GM06990 (cell line): ENCODE results near the gene STARD8.

Experiments used
- DNase-seq: peaks from one replicate; pipeline ENCODE4 v3.0.0-alpha.2; 2011; ENCODE audit not compliant: insufficient read length; ENCODE audit errors: extremely low read depth
- H3K27me3 ChIP-seq: replicated peaks from 2 replicates; pipeline ENCODE4 v1.6.0; 2011; ENCODE audit warnings: low read length; ENCODE audit not compliant: control insufficient read depth, insufficient read depth
- H3K36me3 ChIP-seq: 2 replicates; pipeline ENCODE4 v1.5.1; 2011; ENCODE audit warnings: low read length; ENCODE audit not compliant: control insufficient read depth, insufficient read depth
- H3K4me3 ChIP-seq: replicated peaks from 2 replicates; pipeline ENCODE4 v1.5.1; 2011; ENCODE audit warnings: low read depth, mild to moderate bottlenecking, control low read depth, low read length
- TF ChIP-seq, protein P1 (sequence below): IDR thresholded peaks from 2 replicates; pipeline ENCODE4 v1.5.1; 2011; ENCODE audit warnings: low read length, control low read depth, mild to moderate bottlenecking, inconsistent platforms; ENCODE audit not compliant: insufficient read depth, poor library complexity, severe bottlenecking

The STARD8 gene

DNA sequence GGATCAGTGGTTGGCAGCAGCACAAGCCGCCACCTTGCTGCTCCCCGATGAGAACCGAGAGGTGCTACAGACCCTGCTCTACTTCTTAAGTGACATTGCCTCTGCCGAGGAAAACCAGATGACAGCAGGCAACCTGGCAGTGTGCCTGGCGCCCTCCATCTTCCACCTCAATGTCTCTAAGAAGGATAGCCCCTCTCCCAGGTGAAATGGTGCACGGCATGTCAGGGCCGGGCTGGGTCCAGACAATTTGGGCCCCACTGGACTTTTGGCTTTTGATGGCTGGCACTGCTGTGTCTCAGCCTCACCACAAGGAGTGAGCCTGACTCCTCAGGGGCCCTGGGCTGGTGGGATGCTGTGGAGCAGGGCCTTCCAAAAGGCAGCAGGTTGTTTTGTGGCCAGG is 74.1 kb downstream of the STARD8 start:
- H3K27me3 ChIP-seq, result no peaks in the 10 kb centered on the region
- H3K4me3 ChIP-seq, result no peak overlapping the region
- no peaks in the 10 kb centered on the region for H3K36me3 ChIP-seq
- DNase-seq, result no peak
- TF ChIP-seq, protein P1, sequence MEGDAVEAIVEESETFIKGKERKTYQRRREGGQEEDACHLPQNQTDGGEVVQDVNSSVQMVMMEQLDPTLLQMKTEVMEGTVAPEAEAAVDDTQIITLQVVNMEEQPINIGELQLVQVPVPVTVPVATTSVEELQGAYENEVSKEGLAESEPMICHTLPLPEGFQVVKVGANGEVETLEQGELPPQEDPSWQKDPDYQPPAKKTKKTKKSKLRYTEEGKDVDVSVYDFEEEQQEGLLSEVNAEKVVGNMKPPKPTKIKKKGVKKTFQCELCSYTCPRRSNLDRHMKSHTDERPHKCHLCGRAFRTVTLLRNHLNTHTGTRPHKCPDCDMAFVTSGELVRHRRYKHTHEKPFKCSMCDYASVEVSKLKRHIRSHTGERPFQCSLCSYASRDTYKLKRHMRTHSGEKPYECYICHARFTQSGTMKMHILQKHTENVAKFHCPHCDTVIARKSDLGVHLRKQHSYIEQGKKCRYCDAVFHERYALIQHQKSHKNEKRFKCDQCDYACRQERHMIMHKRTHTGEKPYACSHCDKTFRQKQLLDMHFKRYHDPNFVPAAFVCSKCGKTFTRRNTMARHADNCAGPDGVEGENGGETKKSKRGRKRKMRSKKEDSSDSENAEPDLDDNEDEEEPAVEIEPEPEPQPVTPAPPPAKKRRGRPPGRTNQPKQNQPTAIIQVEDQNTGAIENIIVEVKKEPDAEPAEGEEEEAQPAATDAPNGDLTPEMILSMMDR, result no peak

DNA sequence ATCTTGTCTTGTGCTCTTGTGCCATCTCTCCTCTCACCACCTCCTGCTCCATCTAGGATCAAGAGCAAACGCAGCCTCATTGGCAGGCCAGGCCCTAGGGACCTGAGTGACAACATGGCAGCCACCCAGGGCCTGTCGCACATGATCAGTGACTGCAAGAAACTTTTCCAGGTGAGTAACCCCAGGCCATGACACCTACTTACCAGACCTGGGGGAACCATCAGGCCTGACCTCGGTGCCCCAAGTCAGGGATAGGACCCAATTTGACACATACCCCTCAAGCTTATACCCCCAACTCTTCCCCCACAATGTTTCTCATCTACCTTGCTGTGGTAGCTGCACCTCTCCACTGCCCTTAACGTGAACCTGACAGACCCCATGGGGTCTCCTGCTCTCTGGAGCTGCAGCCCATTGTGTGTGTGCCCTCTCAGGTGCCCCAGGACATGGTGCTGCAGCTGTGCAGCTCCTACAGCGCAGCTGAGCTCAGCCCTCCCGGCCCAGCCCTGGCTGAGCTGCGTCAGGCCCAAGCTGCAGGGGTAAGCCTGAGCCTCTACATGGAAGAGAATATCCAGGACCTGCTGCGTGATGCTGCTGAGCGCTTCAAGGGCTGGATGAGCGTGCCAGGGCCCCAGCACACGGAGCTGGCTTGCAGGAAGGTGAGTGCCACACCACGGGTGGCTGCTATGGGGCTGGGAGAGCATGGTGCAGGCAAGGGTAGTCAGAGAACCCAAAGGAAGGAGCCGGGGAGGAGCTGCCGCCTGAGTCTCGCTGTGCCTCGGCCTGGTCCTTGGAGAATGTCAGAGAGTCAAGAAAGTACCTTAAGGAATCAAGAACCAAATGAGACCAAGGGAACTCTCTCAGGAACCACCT is 74.8 kb downstream of the STARD8 start:
- no peak for DNase-seq
- no peaks in the 10 kb centered on the region for H3K27me3 ChIP-seq
- H3K4me3 ChIP-seq, result no peak overlapping the region
- no peaks in the 10 kb centered on the region for H3K36me3 ChIP-seq
- TF ChIP-seq, protein P1, result no peak

DNA sequence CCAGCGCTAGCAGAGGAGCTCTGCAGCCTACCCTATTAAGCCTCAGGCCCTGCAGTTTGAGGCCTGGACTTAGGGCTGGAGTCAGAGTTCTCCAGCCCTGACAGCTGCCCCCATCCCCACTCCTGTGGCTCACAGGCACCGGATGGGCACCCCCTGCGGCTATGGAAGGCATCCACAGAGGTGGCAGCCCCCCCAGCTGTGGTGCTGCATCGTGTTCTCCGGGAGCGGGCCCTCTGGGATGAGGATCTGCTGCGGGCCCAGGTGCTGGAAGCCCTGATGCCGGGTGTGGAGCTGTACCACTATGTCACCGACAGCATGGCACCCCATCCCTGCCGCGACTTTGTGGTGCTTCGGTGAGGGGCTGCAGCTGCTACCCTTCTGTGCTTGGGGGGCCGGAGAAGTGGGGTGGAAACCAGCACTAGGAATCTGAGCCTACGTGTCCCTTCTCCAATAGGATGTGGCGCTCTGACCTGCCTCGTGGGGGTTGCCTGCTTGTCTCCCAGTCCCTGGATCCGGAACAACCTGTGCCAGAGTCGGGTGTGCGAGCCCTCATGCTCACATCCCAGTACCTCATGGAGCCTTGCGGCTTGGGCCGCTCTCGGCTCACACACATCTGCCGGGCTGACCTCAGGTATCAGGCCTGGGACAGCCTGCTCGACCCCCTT is 76.2 kb downstream of the STARD8 start:
- H3K4me3 ChIP-seq, result no peak overlapping the region
- DNase-seq, result no peak
- H3K36me3 ChIP-seq, result no peaks in the 10 kb centered on the region
- TF ChIP-seq, protein P1, result no peak
- no peaks in the 10 kb centered on the region for H3K27me3 ChIP-seq

DNA sequence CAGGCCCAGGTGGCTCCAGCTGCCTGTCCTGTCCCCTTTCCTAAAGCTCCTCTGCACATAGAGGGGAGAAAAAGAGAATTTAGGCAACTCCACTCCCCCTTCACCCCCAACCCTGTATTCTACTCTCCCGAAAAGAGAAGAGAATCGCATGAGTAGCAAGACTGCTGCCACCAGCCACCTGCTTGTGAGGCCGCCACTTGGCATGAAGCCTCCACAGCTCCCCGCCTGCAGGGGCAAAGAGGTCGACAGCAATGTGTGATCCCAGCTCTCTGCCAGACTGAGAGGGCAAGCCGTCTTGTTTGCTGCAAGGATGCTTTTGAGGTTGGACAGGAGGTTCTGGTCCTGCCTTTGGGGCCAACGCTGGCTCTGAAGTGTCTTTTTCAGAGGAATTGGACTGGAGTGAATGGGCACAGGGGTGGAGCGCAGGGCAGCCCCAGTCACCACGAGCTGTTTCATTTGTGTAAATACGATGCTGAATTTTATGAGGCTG is 77.1 kb downstream of the STARD8 start:
- Histone ChIP-seq H3K36me3 (no peaks in the 10 kb centered on the region), H3K4me3 (no peak overlapping the region), H3K27me3 (no peaks in the 10 kb centered on the region)
- TF ChIP-seq, protein P1, result no peak
- no peak for DNase-seq

DNA sequence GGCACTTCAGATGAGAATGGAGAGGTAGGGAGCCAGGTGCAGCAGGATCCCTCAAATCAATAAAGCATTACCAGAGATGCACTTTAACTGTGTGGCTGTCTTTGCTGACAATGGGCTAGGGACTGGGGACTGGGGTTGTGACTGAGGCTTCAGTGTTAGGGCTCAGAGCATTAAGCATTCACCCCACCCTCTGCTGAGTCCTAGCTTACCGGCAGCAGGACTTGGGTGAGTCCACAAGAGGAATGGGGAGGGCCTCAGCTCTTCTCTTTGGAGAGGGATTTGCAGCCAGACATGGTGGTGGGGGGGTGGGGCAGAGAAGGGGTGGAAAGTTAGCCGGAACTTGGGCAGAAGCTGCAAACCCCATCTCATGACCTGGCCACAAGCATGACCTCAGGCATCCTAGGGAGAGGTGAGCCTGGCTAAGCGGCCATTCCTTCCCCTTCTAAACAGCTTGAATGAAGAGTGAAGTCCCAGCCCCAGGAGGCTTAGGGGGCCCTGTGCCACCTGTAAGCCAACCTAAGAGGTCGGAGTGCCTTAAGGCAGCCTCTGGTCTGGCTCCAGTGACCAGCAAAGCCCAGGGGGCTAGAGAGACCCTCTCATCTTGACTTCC is 78.4 kb downstream of the STARD8 start:
- no peaks in the 10 kb centered on the region for H3K27me3 ChIP-seq
- H3K4me3 ChIP-seq, result no peak overlapping the region
- TF ChIP-seq, protein P1, result no peak
- DNase-seq, result no peak
- H3K36me3 ChIP-seq, result no peaks in the 10 kb centered on the region
